NOMO-1 treated with dmso at 0.1 percent for 144 hours (cell line): Measurements from ENCODE around the gene PPP1CA.

ENCODE experiments used
- DNase-seq: peaks from one replicate; lab custom pipeline; 2025; ENCODE audit not compliant: unreplicated experiment; lab: John Stamatoyannopoulos, UW

PPP1CA gene

DNA sequence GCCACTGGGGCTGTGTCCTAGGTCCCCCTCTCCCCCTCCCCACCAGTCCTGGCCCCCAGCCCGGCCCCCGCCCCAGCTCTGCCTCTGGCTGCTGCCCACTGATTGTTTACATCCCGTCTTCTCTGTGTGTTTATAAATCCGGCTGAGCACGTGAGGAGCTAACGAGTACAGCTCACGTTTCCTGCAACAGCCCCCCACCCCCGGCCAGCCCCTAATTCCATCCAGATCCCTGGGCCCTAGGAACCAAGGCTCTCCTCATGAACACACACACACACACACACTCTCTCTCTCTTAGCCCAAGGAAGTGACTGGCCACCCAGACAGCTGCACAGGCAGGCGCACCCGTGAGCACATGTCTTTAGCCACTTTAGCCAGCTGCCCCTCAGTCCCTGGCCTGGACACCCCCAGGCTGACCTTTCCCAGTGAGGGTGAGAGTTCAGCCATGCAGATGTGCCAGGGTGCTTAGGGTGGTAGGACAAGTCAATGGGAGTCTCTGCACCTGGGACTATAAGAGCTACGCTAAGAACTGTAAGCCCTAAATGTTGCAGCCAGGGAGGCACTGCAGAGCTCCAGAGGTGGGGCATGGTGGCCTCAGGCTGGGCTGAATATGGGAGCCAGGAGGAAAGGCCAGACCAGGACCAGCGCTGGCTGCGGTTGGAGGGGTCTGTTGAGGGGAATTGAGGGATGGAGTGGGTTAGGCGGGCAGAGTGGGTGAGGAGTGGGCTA is 31.1 kb downstream of the PPP1CA start:
- DNase-seq, result no peak

DNA sequence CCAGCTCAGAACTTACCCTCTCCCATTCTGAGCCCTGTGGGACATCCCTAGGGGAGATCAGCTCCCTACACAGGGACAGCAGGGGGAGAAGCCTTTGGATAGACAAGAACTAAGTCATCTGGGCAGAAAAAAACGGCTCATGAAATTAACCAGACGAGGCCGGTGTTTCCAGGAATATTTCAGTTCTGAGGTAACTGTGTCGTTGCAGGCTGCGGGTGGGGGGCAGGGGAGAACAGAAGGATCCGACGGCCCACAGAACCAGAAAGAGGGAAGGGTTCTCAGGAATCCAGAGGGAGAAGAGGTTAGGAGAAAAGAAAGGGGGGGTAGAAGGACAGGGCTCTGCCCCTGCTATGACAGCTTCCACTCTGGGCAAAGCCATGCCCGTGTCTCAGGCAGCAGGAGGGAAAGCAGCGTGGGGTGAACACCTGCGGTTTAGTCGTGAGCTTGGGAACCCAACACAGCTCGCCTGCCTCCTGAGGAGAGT is 31.8 kb downstream of the PPP1CA start:
- no peak for DNase-seq

DNA sequence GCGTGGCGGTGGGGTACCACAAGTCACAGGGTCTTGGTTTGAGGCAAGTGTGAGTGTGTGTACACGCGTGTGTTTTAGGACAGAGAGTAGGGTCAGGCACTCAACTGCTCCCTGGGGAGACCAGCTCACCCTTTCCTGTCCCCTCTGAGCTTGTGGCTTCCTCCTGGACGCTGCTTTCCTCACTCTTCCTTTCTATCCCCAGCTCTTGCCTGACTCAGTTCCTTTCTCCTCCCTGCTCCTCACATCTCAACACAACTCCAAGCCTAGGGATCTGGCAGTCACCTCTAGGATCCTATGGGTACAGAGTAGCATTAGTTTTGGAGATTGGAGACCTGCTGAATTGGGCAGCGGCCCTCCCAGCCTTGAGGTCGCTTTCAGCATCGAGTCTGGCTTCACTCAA is 32.4 kb downstream of the PPP1CA start:
- no peak for DNase-seq

DNA sequence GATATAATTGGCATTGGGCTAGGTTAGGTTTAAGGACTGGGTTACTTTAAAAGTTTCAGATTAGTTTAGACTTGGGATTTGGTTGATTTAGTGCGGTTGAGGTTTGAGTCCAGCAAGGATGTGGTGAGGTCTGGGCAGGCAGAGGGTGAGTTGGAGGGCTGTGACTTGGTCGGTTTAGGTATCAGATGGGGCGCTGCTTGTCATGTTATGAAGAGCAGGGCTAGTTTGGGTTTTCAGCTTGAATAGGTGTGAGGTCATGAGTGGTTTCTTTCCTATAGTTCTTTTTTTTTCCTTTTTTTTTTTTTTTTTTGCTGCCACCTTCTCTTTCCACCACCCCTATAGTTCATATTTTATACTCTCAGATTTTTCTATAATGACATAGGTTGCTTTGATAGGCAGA is 33.0 kb downstream of the PPP1CA start:
- no peak for DNase-seq

DNA sequence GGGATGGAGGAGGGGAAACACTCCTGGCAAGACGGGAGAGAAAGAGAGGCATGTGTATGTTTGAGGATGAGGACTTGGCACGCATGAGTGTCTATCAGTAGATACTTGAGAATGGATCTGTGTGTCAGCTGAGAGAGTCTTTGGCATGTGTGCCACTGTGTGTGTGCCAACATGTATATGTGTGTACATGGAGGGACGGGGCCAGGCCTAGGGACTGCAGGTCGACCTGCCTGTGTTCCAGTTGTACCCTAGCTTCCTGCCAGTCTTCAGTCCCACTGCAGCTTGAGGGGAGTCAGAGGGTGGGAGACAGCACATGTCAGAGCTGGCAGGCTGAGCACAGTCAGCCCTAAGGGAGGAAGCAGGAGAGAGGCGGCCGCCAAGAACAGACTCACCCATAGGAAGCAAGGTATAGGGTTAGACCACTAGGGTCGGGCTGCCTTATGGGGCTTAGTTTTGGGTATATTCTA is 33.9 kb downstream of the PPP1CA start:
- DNase-seq, result no peak

DNA sequence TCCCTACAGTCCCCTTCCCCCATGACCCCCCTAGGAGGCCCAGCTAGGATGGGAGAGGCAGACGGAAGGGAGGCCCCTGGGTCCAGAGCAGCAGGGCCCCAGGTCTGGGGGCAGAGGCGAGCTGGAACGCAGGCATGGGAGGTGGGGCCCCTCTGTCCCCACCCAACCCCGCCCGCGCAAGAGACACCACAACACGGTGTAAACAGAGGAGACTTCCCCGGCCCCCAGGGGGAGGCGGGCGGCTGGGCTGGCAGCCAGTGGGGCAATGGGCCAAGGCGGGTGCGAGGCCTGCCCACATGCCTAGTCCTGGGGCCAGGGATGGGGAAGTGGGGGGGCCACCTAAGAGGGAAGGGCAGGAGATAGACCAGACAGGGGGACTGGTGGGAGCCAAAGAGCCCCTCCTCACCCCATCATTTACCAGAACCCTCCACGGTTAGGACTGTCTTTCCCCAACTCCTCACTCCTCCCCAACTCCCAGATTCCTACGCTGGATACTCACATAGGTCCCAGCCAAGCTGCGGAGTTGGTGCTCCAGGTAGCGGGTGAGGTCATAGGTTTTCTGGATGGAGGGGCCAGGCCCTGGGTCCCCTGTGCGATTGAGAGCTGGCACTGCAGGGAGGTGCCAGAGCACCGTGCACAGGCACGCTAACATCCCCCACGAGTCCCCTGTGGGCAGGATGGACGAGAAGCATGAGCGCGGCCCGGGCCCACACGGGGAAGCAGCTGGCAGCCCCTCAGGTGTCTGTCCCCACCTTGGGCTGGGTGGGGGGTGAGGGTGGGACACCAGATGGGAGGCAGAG is 34.5 kb downstream of the PPP1CA start:
- no peak for DNase-seq

DNA sequence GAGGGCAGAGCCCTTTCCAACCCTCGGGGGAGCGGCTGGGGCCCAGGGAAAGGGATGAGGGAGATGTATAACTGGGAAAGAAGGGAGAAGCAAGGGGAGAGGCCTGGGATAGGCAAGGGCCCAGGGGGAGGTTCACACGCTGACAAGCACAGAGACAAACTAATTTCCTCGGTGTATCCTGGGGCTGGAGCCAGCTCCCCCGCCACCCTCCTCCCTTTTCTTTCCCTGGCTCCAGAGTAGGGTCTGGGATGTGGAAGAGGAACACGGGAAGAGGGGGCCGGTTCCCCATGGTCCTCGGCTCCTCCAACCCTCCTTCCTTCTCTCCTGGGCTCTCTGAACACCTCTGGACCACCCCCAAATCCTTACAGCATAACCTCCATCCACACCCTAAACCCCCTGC is 35.1 kb downstream of the PPP1CA start:
- no peak for DNase-seq

DNA sequence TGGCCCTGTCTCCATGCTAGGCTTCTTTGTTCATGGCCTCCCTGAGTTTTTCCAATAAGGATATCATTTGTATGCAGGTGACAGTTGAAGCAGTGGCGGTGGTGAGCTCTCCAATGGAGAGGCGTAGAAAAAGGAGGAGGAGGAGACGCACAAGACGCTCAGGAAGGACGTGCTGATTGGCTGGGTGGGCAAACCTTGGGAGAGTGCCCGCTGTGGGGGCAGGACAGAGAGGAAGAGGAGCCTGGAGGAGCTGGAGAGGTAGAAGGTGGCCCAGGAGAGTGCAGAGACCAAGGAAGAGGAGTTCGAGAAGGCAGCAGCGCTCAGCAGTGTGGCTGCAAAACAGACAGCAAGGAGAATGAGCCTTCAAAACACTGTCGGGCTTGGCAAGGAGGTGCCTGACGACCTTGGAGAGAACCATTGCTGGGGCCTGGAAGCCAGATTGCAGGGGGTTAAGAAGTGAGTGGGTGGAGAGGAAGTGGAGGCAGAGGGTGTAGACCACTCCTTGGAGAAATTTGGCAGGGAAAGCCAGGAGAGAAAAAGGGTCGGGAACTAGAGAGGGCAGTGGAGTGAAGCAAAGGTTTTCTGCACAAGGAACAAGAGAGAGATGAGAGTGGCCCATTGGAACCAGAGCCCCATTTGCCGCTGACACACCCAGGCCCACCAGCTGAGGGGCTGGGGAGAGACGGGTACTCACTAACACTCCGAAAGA is 35.8 kb downstream of the PPP1CA start:
- DNase-seq, result no peak

DNA sequence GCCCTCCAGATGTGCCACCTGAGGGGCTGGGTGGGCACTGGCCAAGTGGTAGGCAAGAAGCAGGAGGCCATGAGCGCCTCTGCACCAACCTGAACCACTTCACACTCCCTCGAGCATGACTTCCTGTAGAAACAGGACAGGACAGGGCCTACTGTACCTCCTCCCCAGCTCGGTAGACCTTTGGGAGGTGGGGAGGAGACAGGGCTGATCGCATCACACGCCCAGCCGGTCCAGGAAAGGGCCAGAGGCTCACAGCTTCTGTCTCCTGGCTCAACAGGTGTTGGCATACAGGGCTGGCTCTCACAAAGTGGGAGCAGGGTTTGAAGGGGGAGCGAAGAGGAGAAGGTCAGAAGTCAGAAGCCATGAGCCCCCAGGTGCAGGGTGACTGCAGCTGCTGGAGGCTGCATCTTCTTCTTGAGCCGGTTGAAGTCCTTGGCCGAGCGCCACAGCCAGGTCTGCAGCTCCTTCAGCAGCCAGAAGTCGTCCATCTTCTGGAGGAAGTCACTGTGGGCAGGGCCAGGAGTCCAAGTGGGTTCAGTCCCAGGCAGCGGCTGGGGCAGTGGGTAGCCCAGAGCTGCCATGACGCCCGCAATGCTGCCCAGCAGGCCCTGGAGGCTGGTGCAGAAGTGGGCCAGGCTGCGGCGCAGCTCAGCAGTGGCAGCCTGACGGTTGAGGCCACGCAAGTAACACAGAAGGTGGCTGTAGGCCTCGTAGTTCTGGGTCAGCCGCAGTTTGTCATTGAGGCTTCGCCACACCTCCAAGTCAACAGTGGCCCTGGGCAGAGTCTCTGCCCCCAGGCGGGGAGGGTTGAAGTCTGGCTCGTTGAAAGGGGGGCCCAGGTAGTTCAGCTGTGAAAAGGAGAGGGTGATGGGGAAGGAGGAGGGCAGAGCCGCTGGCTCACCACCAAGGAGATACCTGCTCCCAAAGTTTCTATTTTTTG is 36.6 kb downstream of the PPP1CA start:
- no peak for DNase-seq

DNA sequence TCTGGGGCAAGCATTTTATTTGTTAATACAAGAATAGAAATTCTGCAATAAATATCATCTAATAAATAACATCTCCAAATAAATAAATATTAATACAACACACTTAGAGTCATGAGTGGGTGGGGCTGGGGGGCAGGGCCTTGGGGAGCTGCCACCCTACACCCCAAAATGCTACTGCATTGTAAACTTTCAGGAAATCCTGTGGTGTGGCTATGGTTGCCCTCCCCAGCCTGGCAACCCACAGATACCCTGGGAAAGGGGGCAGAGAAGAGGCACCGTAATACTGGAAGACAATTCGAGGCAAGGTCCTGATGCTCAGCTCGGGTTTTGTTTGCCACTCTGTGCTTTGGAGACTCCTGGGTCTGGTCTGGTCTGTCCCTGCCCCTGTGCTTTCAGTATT is 37.5 kb downstream of the PPP1CA start:
- no peak for DNase-seq

DNA sequence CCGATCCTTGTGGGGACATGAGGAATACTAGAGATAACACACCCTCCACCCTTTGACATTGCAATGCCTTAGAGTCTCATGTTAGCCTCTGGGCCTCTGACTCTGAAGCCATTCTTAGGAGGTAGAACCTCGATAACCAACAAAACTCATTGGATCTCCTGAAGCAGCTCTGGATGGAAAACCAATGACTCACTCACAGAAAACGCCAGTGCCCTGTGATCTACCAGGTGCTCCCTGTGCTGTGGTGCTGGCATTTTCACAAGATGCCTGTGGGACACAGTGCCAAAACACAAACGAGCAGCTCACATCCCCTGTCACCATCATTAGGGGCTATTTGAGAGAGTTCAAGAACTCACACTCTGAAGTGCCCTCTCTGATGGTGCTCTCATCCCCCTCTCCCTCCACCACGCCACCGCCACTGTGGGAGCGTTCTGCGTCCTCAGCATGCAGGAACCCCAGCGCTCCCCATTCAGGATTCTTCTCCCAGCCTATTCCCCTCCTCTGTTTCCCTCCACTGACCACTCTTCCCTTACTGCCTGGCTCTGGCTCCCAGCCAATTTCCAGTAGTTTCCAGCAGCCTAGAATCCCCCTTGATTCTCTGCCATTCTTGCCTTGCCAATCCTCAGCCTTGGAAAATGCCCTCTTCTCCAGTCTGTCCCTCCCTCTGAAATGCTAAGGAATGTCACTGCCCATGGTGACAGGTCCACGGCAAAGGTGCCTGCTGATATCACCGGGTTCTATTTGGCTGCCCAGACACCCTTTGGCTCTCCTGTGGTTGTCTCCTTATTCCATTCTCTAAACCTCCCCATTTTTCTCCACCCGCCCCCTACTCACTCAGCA is 43.6 kb downstream of the PPP1CA start:
- DNase-seq, result no peak

DNA sequence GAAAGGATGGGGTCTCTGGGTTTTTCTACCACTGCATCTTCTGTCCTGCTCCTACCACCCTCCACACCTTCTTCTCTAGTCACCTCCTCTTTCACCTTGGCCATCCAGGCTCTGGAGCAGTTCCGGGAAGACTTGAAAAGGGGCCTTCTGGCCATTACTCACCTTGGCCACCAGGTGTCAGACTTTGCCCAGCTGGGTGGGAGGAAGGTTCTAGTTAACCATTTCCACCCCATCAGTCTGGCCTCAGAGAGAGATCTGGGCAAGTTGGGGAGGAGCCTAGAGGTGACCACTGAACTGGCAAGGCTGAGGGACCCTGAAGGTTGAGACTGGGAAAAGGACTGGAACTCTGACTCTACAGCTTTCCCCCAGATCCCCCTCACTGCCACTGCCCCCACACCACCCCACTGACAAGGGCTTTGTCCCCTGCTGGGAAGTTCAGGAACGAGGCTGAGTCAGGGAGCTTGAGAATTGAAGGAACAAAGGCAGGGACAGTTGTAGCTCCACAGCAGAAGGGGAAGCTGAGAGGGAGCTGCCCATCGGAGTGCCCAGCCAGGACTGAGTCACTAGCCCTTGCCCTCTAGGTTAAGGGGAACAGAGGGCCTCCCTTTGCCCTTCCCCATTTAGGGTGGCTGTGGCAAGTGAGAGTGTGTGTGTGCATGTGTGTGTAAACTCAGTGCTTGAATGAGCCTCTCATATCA is 44.6 kb downstream of the PPP1CA start:
- peak; percentile 81 for DNase-seq

DNA sequence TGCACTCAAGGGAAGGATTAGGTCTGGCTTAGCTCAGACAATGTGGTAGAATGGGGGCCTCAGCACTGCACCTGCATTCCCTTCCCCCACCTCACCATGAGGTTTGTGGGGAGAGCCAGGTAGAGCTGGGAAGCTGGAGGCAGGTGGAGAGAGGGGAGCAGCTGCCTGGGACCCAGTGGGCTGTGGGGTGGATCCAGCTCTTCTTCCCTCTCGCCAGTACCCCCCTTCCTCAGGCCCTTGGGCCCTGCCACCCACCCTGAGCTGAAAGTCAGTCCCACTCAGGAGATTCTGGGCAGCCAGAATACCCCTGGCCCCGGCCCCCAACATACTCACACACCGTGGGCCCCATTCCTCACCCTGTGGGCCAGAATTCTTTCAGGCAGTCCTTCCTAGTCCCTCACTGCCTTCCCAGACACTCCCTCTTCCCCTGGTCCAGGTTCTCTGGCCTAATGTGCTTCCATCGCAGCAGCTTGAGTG is 45.2 kb downstream of the PPP1CA start:
- no peak for DNase-seq

DNA sequence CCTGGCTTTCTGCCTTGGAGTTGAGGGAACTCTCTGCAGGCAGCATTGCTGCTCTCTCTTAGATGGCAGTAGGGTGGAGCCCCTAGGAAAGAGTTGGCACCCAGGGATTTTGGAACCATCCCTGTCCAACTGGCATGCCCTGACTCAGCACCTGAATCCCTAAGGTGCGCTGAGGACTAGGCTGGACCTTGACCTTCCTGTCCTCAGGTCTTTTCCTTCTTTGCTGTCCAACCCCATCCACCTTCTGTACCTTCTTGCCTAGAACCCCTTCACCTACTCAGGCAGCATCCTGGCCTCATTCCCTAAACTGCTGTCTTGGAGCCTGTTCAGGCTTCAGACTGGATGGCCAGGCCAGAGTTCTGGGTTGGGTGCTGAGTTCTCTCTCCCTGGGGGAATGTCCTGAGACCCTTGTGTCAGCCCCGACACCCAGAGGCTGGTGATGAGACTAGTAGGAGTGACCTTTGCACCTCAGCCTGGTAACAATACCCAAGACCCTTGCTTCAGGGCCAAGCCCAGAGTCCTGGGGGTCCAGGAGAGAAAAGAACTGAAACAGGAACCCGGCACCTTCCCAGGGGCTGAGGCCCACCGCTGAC is 45.8 kb downstream of the PPP1CA start:
- DNase-seq, result no peak

DNA sequence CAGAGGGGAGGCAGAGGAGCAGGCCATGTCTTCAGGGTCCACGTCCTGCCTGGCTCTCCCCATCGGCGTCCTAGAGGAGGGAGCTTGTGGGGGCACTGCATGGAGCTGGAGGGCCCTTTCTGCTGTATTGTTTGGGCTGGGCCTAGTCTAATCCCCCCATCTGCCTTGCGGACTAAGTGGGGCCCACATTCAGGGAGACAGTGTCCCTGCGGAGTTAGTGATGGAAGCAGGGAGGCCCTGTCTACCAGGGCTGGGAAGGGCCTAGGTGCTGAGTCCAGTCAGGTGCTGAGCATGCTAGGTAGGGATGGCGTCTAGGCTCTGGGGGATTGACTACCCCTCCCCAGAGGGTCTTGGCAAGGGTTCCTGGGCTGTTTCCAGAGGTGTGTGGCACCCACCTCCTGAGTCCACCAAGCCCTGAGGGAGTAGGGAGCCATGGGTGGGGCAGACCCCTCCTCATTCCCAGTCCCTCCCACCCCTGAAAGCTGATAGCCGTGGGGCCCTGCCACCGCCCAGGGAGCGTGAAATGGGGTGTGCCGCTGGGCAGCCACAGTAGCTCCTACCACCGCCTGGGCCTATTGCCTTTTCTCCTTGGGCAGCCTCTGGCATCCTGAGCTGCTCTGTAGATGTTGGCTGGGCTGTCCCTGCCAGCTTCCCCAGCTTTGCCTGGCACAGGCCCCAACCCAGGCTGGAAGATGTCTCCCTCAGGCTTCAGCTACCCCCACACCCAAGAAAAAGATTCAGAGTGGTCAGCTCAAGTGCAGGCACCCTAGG is 46.5 kb downstream of the PPP1CA start:
- no peak for DNase-seq

DNA sequence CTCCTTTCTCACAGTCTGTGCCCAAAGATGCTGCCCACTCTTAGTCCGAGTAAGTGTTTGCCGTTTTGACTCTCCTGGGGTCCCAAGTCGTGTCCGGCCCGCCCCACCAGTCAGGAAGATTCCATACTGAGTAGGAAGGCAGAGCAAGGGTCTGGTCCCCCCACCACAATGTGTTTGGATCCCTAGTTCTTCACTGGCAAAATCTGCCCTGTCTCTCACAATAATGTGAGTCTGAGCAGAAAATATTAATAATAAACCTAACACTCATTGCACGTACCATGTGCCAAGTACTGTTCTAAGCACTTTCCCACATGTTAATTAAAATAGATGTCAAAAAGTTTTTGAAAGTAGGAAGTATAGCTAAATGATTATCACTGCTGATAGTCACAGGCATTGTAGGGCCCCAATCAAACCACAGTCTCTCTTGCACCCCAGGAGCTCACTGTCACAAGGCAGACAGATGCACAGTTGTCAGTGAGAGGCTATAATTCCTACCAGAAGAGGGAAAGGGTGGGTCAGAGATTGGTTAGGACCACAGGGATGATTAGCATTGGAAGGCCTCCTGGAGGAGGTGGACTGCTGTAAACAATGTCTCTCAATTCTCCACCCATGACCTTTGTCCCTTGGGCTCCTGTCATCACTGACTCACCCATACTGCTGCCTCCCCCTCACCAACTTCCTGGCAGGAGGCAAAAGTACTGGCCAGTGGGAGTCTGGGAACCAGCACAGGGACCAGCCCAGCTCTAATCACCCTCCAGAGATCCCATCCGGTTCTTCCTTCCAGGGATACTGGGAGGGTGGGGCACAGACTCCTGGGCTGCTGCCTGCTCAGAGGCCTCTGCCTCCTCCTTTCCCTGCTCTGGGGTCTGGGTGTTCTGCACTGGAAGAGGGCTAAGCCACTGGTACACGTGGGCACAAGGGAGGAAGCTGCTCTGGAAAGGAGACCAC is 47.3 kb downstream of the PPP1CA start:
- DNase-seq, result no peak
